Cardiac fibroblast (primary cell): Measurements from ENCODE around the gene TGFB1I1.

Source experiments
- DNase-seq, 2 donors: peaks; one replicate each; pipeline versions ENCODE4 v3.0.0 to v3.0.0-alpha.2; 2010; ENCODE audit warnings: low read depth in 2 of 2
- H3K4me3 ChIP-seq, 2 donors: replicated peaks in 1 of 2; 1 replicate in 1 of 2; 2 replicates in 1 of 2; pipeline ENCODE4 v1.5.1; 2011; ENCODE audit warnings: low read depth in 2 of 2, low read length in 2 of 2, mild to moderate bottlenecking in 2 of 2, moderate library complexity in 1 of 2
- CTCF ChIP-seq: IDR thresholded peaks from one replicate; pipeline ENCODE4 v1.5.1; 2011; ENCODE audit warnings: low read depth, mild to moderate bottlenecking, low read length, inconsistent platforms

The TGFB1I1 gene

GRCh38 chr16:31507617-31507928, 35.6 kb downstream of the TGFB1I1 start:
- no peak for TF ChIP-seq CTCF
- DNase-seq: no peak
- peak overlapping the region; percentile 90 to 99 for H3K4me3 ChIP-seq

- TF ChIP-seq CTCF: no peak
- DNase-seq: peak; percentile 89 to 92
- H3K4me3 ChIP-seq: peak within 1 kb of the TSS; percentile 90 to 99
Measured at GRCh38 chr16:31507929-31508705, 36.2 kb downstream of the TGFB1I1 start, which contains the start of gene RUSF1. Gene RUSF1 (minus strand): TSS chr16:31508391. CDS start chr16:31508373, 18 bp downstream.

GRCh38 chr16:31508706-31509195, 36.8 kb downstream of the TGFB1I1 start:
- DNase-seq: peak; percentile 60 to 64
- H3K4me3 ChIP-seq: peak overlapping the region; percentile 90 to 99
- no peak for TF ChIP-seq CTCF

GRCh38 chr16:31513126-31513525, 41.2 kb downstream of the TGFB1I1 start:
- peak; percentile 59 to 66 for DNase-seq
- no peak for TF ChIP-seq CTCF
- no peak overlapping the region for H3K4me3 ChIP-seq

- DNase-seq: no peak
- no peak for TF ChIP-seq CTCF
Measured at GRCh38 chr16:31513884-31514283, 41.9 kb downstream of the TGFB1I1 start.

GRCh38 chr16:31517800-31518402, 45.9 kb downstream of the TGFB1I1 start:
- DNase-seq: no peak
- no peak for TF ChIP-seq CTCF
- no peak overlapping the region for H3K4me3 ChIP-seq

More at GRCh38 chr16:31513884-31514283, 41.9 kb downstream of the TGFB1I1 start:
- H3K4me3 ChIP-seq: no peak overlapping the region
